ENCODE results near the gene TNNI2. TPM values are rescaled to one million over a fixed set of nuclear protein-coding genes. Genes with fewer than 3 reads are reported as not detected.

The TNNI2 gene
- total RNA-seq, 1 donor = not detected

DNA sequence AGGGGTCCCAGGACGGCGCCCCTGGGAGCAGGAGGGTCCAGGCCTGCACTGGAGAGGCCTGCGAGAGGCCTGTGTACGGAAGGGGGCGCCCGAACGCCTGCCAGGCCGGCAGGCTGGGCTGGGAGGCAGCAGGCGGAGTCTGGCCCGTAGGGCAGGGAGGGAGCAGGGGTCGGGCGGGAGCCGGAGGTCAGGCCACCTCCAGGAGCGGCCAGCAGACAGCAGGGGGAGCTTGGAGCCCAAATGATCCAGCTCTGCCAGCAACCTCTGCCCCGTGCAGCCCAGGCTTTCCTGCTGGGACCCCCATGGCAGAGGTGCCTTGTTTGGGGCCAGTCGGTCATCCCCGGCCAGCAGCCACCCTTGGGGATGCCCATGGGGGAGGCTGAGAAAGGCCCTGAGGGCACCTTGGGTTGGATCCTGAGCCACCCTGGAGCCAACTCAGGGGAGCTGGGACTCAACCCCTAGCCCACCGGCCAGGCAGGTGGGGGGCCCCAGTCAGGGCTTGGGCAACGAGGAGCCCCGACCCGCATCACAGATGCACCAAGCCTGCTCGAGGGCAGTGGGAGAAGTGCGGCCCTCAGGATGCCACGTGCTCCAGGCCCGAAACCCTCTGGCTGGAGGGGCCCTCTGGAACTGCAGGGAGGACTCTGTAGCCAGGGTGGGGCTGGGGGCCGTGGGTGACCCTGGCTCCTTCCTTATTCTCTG lies 13.6 kb upstream of the TNNI2 start:
- peak; percentile 46 for DNase-seq (ENCODE audit: low read depth)
- TF ChIP-seq, protein P1, sequence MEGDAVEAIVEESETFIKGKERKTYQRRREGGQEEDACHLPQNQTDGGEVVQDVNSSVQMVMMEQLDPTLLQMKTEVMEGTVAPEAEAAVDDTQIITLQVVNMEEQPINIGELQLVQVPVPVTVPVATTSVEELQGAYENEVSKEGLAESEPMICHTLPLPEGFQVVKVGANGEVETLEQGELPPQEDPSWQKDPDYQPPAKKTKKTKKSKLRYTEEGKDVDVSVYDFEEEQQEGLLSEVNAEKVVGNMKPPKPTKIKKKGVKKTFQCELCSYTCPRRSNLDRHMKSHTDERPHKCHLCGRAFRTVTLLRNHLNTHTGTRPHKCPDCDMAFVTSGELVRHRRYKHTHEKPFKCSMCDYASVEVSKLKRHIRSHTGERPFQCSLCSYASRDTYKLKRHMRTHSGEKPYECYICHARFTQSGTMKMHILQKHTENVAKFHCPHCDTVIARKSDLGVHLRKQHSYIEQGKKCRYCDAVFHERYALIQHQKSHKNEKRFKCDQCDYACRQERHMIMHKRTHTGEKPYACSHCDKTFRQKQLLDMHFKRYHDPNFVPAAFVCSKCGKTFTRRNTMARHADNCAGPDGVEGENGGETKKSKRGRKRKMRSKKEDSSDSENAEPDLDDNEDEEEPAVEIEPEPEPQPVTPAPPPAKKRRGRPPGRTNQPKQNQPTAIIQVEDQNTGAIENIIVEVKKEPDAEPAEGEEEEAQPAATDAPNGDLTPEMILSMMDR (IDR thresholded peaks at IDR 0.05; ENCODE audit: insufficient read depth, low read depth, low read length) = peak; percentile 65
- H3K4me3 ChIP-seq (ENCODE audit: low read depth, low read length) = no peak overlapping the region

DNA sequence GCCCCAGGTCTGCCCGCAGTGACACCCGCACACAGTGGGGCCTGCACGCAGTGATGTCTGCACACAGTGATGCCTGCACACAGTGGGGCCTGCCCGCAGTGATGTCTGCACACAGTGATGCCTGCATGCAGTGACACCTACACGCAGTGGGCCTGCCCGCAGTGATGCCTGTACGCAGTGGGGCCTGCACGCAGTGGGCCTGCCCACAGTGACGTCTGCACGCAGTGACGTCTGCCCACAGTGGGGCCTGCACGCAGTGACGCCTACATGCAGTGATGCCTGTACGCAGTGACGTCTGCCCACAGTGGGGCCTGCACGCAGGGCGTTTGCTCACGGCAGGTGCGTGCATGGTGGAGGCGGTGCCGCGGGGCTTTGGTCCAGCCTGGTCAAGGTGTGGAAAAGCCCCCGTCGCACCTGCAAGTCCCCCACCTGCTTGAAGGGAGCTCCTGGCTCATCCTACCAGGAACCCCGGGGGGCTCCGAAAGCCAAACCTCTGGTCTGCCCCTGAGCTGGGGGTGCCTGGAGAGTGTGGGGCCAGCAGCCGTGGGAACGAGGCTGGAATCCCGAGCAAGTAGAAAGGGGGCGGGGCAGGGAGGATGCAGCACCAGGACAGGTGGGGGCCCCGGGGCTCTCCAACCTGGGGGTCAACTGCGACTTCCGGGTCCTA lies 12.9 kb upstream of the TNNI2 start:
- DNase-seq (ENCODE audit: low read depth) = no peak
- TF ChIP-seq, protein P1 (IDR thresholded peaks at IDR 0.05; ENCODE audit: insufficient read depth, low read depth, low read length) = no peak
- H3K4me3 ChIP-seq (ENCODE audit: low read depth, low read length) = no peak overlapping the region

DNA sequence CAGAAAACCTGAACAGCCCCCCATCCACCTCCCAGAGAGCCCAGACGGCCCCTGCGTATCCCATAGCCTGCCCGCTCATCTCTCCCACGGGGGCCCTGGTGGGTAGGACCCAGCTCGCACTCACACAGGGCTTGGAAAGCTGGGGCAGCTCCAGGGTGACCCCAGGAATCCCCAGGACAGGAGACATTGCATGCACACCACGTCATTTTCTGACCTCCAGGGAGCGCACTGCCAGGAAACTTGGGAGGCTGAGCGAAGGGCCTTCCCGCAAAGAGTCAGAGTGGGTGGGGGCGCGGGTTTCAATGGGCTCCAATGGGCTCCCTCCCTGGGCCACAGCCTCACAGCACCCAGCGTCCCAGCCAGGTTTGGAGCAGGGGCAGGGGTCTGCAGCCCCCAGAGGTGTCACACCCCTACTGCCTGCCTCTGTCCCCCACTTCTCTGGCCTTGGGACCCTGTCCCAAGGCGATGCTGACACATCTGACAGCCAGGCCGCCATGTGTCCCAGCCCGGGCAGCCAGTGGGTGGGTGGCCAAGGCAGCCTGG lies 12.2 kb upstream of the TNNI2 start:
- TF ChIP-seq, protein P1 (IDR thresholded peaks at IDR 0.05; ENCODE audit: insufficient read depth, low read depth, low read length) = peak; percentile 34
- no peak overlapping the region for H3K4me3 ChIP-seq (ENCODE audit: low read depth, low read length)
- DNase-seq (ENCODE audit: low read depth) = peak; percentile 73

DNA sequence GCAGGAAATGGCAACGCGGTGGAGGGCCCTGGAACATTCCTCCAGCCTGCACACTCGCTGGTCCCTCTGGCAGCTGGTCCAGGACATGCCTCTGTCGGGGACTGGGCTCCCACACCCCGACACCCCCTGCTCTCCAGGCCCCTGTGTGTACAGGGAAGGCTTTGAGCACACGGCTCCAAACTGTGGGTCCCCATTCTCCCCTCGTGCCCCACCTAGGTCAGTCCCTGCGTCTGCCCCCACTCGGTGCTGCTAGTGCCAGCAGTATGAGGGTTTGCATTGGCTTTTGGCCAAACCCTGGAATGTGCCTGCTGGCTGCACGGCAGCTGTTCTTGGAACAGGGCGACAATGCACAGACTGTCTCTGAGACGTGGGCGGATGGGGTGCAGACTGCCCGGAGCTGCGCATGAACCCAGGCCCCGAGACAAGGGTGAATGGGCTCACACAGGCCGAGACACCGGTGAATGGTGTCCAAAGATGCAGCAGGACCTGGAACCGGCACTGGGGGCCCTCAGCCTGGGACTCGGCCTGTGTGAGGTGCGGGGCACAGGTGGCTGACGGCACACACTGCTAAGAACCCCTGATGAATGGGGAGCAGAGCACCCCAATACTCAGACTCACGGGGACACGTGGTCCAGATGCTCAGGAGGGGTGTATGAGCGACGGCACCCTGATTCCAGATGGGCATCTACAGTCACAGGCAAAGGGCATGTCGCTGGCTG lies 11.5 kb upstream of the TNNI2 start:
- peak; percentile 74 for DNase-seq (ENCODE audit: low read depth)
- TF ChIP-seq, protein P1 (IDR thresholded peaks at IDR 0.05; ENCODE audit: insufficient read depth, low read depth, low read length) = no peak
- no peak overlapping the region for H3K4me3 ChIP-seq (ENCODE audit: low read depth, low read length)

DNA sequence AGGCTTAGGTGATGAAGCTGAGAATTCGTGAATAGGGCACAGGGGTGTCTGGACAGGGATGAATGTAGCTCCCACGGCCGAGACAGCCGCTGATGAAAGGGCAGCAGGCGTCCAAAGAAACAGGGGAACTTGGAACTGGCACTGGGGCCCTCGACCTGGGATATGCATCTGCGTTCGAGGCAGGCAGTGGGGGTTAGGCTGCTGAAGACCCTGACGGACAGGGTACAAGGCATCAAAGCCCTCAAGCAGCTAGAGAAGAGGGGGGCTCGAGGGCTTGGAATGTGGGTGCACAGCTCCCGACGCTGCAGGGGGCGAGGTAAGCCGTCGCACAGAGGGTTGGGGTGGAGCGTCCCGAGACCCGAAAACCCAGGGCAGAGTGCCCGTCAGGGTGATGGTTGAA lies 10.8 kb upstream of the TNNI2 start:
- DNase-seq (ENCODE audit: low read depth) = no peak

GRCh38 chr11:1828542-1828941 lies 10.2 kb upstream of the TNNI2 start:
- TF ChIP-seq, protein P1 (IDR thresholded peaks at IDR 0.05; ENCODE audit: insufficient read depth, low read depth, low read length) = no peak
- DNase-seq (ENCODE audit: low read depth) = no peak
- H3K4me3 ChIP-seq (ENCODE audit: low read depth, low read length) = no peak overlapping the region

More for the DNA sequence above, 10.8 kb upstream of the TNNI2 start:
- TF ChIP-seq, protein P1 (IDR thresholded peaks at IDR 0.05; ENCODE audit: insufficient read depth, low read depth, low read length) = no peak
- no peak overlapping the region for H3K4me3 ChIP-seq (ENCODE audit: low read depth, low read length)
